Right lobe of liver (tissue), 4 donors: ENCODE measurements around the gene NFXL1.

ENCODE experiments used
- CTCF ChIP-seq, 4 donors: fragments of 200-600 bp in 3 of 4; fragments of 450-650 bp in 1 of 4; IDR thresholded peaks; one replicate each; pipeline versions ENCODE4 v1.5.1 to v1.8.0; 2016 to 2022; ENCODE audit warnings: antibody characterized with exemption in 4 of 4, mild to moderate bottlenecking in 2 of 4
- POLR2A ChIP-seq: fragments of 450-650 bp; IDR thresholded peaks from one replicate; pipeline ENCODE4 v1.6.1; 2017; ENCODE audit warnings: antibody characterized with exemption, mild to moderate bottlenecking
- donor health status: DM: no; HTN: no; CAD: no.
- donor health status: DM: no; HTN: no; CAD: no.
- donor health status: DM: no; HTN: yes; CAD: no.

- TF ChIP-seq CTCF (IDR thresholded peaks at IDR 0.05) (no peak), POLR2A (no peak)
Measured at GRCh38 chr4:47915378-47915777, 995 bp upstream of the NFXL1 start.
